ENCODE results near the gene RAB3D. TPM values are rescaled to one million over a fixed set of nuclear protein-coding genes. Genes with fewer than 3 reads are reported as not detected.

Gene RAB3D
- total and polyA plus RNA-seq, 10 of the 15 experiments (the other 5 are each of a cell fraction or from before 2014, with no cell fraction given), result 1.1 to 15.7 (median 6.2) TPM

DNA sequence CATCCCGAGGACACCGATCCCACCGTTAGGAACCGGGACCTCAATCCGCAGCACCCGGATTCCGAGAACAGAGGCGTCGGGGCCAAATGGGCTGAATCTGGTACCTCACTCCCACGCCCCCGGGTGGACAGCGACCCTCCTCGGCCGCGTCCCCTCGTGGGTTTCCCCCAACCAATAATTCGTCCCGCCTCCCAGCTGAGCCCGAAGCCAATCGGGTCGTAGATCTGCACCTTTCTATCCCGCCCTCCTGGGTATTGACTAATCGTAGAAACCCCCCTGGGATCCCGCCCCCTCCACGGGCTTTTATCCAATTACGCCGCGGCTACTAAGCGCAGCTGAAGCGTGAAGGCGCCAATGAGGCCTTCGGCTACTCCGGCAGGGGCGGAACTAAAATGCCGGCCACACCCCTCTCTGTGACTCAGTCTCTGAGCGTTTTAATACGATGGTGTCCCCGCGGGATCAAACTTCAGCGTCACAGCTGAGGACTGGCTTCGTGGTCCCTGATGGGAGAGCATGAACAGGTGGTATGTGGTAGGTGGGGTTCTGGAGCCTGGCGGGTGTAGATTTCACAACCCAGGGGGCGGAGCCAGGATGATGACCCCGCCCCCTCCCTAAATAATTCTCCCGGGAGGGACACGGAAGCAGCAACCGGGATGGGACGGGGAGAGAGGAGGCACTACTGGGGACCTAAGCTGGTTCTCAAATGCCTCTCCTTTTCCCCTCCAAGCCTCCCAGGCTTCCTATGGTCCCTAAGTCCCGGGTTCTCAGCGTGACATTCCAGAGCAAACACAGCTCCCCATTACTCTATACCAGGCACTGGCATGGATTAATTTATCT, 6.9 kb upstream of the RAB3D start, which contains the start of the genes CCDC159 and TMEM205 (continued):
- TF ChIP-seq, protein P1, sequence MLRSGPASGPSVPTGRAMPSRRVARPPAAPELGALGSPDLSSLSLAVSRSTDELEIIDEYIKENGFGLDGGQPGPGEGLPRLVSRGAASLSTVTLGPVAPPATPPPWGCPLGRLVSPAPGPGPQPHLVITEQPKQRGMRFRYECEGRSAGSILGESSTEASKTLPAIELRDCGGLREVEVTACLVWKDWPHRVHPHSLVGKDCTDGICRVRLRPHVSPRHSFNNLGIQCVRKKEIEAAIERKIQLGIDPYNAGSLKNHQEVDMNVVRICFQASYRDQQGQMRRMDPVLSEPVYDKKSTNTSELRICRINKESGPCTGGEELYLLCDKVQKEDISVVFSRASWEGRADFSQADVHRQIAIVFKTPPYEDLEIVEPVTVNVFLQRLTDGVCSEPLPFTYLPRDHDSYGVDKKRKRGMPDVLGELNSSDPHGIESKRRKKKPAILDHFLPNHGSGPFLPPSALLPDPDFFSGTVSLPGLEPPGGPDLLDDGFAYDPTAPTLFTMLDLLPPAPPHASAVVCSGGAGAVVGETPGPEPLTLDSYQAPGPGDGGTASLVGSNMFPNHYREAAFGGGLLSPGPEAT (IDR thresholded peaks at IDR 0.05; ENCODE audit: low read depth), result peak; percentile 44; the same call in 1 of the 2 replicates
- peak; percentile 50 for TF ChIP-seq KLF5 (IDR thresholded peaks at IDR 0.05; ENCODE audit: partially characterized antibody)
- TF ChIP-seq PML (IDR thresholded peaks at IDR 0.05; ENCODE audit: low read length), result no peak
- TF ChIP-seq NBN (IDR thresholded peaks at IDR 0.05), result peak; percentile 29; the same call in 1 of the 2 replicates
- TF ChIP-seq KAT2A (conservative IDR thresholded peaks at IDR 0.05; ENCODE audit: control insufficient read depth, low read depth, low read length), result no peak
- TF ChIP-seq, protein P2, sequence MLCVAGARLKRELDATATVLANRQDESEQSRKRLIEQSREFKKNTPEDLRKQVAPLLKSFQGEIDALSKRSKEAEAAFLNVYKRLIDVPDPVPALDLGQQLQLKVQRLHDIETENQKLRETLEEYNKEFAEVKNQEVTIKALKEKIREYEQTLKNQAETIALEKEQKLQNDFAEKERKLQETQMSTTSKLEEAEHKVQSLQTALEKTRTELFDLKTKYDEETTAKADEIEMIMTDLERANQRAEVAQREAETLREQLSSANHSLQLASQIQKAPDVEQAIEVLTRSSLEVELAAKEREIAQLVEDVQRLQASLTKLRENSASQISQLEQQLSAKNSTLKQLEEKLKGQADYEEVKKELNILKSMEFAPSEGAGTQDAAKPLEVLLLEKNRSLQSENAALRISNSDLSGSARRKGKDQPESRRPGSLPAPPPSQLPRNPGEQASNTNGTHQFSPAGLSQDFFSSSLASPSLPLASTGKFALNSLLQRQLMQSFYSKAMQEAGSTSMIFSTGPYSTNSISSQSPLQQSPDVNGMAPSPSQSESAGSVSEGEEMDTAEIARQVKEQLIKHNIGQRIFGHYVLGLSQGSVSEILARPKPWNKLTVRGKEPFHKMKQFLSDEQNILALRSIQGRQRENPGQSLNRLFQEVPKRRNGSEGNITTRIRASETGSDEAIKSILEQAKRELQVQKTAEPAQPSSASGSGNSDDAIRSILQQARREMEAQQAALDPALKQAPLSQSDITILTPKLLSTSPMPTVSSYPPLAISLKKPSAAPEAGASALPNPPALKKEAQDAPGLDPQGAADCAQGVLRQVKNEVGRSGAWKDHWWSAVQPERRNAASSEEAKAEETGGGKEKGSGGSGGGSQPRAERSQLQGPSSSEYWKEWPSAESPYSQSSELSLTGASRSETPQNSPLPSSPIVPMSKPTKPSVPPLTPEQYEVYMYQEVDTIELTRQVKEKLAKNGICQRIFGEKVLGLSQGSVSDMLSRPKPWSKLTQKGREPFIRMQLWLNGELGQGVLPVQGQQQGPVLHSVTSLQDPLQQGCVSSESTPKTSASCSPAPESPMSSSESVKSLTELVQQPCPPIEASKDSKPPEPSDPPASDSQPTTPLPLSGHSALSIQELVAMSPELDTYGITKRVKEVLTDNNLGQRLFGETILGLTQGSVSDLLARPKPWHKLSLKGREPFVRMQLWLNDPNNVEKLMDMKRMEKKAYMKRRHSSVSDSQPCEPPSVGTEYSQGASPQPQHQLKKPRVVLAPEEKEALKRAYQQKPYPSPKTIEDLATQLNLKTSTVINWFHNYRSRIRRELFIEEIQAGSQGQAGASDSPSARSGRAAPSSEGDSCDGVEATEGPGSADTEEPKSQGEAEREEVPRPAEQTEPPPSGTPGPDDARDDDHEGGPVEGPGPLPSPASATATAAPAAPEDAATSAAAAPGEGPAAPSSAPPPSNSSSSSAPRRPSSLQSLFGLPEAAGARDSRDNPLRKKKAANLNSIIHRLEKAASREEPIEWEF (IDR thresholded peaks at IDR 0.05; ENCODE audit: insufficient replicate concordance, low read depth, low read length), result peak; percentile 50
- TF ChIP-seq NFYB (IDR thresholded peaks at IDR 0.05; ENCODE audit: insufficient read depth, low read depth, low read length), result peak; percentile 84
- TF ChIP-seq, protein P3, sequence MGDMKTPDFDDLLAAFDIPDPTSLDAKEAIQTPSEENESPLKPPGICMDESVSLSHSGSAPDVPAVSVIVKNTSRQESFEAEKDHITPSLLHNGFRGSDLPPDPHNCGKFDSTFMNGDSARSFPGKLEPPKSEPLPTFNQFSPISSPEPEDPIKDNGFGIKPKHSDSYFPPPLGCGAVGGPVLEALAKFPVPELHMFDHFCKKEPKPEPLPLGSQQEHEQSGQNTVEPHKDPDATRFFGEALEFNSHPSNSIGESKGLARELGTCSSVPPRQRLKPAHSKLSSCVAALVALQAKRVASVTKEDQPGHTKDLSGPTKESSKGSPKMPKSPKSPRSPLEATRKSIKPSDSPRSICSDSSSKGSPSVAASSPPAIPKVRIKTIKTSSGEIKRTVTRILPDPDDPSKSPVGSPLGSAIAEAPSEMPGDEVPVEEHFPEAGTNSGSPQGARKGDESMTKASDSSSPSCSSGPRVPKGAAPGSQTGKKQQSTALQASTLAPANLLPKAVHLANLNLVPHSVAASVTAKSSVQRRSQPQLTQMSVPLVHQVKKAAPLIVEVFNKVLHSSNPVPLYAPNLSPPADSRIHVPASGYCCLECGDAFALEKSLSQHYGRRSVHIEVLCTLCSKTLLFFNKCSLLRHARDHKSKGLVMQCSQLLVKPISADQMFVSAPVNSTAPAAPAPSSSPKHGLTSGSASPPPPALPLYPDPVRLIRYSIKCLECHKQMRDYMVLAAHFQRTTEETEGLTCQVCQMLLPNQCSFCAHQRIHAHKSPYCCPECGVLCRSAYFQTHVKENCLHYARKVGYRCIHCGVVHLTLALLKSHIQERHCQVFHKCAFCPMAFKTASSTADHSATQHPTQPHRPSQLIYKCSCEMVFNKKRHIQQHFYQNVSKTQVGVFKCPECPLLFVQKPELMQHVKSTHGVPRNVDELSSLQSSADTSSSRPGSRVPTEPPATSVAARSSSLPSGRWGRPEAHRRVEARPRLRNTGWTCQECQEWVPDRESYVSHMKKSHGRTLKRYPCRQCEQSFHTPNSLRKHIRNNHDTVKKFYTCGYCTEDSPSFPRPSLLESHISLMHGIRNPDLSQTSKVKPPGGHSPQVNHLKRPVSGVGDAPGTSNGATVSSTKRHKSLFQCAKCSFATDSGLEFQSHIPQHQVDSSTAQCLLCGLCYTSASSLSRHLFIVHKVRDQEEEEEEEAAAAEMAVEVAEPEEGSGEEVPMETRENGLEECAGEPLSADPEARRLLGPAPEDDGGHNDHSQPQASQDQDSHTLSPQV (IDR thresholded peaks at IDR 0.05), result no peak
- peak; percentile 92 for TF ChIP-seq CREM (IDR thresholded peaks at IDR 0.05; ENCODE audit: low read depth)
- TF ChIP-seq RAD51 (IDR thresholded peaks at IDR 0.05), result peak; percentile 45; the same call in 1 of the 2 replicates
- peak; percentile 61; the same call in 1 of the 2 replicates for TF ChIP-seq SMARCA5 (IDR thresholded peaks at IDR 0.05)
- TF ChIP-seq POLR2AphosphoS2 (IDR thresholded peaks at IDR 0.05; ENCODE audit: low read depth, low read length), result no peak
- TF ChIP-seq, protein P4, sequence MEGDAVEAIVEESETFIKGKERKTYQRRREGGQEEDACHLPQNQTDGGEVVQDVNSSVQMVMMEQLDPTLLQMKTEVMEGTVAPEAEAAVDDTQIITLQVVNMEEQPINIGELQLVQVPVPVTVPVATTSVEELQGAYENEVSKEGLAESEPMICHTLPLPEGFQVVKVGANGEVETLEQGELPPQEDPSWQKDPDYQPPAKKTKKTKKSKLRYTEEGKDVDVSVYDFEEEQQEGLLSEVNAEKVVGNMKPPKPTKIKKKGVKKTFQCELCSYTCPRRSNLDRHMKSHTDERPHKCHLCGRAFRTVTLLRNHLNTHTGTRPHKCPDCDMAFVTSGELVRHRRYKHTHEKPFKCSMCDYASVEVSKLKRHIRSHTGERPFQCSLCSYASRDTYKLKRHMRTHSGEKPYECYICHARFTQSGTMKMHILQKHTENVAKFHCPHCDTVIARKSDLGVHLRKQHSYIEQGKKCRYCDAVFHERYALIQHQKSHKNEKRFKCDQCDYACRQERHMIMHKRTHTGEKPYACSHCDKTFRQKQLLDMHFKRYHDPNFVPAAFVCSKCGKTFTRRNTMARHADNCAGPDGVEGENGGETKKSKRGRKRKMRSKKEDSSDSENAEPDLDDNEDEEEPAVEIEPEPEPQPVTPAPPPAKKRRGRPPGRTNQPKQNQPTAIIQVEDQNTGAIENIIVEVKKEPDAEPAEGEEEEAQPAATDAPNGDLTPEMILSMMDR (IDR thresholded peaks at IDR 0.05 in 2 of 3, conservative IDR thresholded peaks at IDR 0.05 in 1 of 3; ENCODE audit: control insufficient read depth in 2 of 3, extremely low read depth in 1 of 3, insufficient read depth in 1 of 3, low read depth in 3 of 3, low read length in 3 of 3), result peak in 2 of 3 experiments; percentile 20 to 21; a peak in 2 of 6 replicates
- no peak for TF ChIP-seq NR2C1 (IDR thresholded peaks at IDR 0.05)
- peak; percentile 89; the same call in 1 of the 2 replicates for TF ChIP-seq CHD2 (IDR thresholded peaks at IDR 0.05; ENCODE audit: borderline replicate concordance, low read depth, low read length)
- TF ChIP-seq FOS (IDR thresholded peaks at IDR 0.05; ENCODE audit: borderline replicate concordance, extremely low read depth, insufficient read length), result peak; percentile 53

All from GM12878 (cell line).